Measurements from ENCODE around the gene EPHB2. TPM values are rescaled to one million over a fixed set of nuclear protein-coding genes. Genes with fewer than 3 reads are reported as not detected.
"Not testable (repeated sequence)": the region's sequence is repeated elsewhere in the genome, so short reads cannot be mapped to it uniquely, and the experiment has no call there.

Gene EPHB2
- total RNA-seq, result 125 to 133 TPM (median 130 TPM) in 3 replicates

GRCh38 chr1:22710701-22711049 is at the start of gene EPHB2:
EPHB2 (plus strand) TSS chr1:22710839; CDS start chr1:22710983, 144 bp downstream.
- TF ChIP-seq CTCF (IDR thresholded peaks at IDR 0.05; ENCODE audit: unreplicated experiment), result no peak

GRCh38 chr1:22661880-22662279 is 48.8 kb upstream of the EPHB2 start:
- H3K27ac Mint-ChIP-seq, result no peak overlapping the region
- H3K36me3 Mint-ChIP-seq, result no peaks in the 10 kb centered on the region
- H3K27me3 Mint-ChIP-seq (ENCODE audit: low read depth), result peaks cover 23% of the 10 kb centered on the region
- no peak overlapping the region for H3K4me3 Mint-ChIP-seq
- DNase-seq (ENCODE audit: low spot score in 2 of 2, unreplicated experiment in 2 of 2), result no peak
- no peak for TF ChIP-seq CTCF (IDR thresholded peaks at IDR 0.05; ENCODE audit: unreplicated experiment)
- H3K9me3 Mint-ChIP-seq, result no peaks in the 10 kb centered on the region
- H3K4me1 Mint-ChIP-seq, result no peaks in the 10 kb centered on the region

More at GRCh38 chr1:22710701-22711049, at the start of gene EPHB2:
- H3K27ac Mint-ChIP-seq, result peak within 1 kb of the TSS; percentile 93
- no peak for DNase-seq (ENCODE audit: low spot score in 2 of 2, unreplicated experiment in 2 of 2)
- H3K36me3 Mint-ChIP-seq, result no peaks in the 10 kb centered on the region
- H3K4me1 Mint-ChIP-seq, result peaks cover 53% of the 10 kb centered on the region
- H3K4me3 Mint-ChIP-seq, result peak within 1 kb of the TSS; percentile 83
- no peaks in the 10 kb centered on the region for H3K9me3 Mint-ChIP-seq
- H3K27me3 Mint-ChIP-seq (ENCODE audit: low read depth), result no peaks in the 10 kb centered on the region

- Mint-ChIP-seq H3K9me3 (no peaks in the 10 kb centered on the region), H3K4me3 (no peak overlapping the region), H3K4me1 (no peaks in the 10 kb centered on the region), H3K27me3 (ENCODE audit: low read depth) (peaks cover 20% of the 10 kb centered on the region), H3K36me3 (no peaks in the 10 kb centered on the region), H3K27ac (no peak overlapping the region)
- no peak for DNase-seq (ENCODE audit: low spot score in 2 of 2, unreplicated experiment in 2 of 2)
- no peak for TF ChIP-seq CTCF (IDR thresholded peaks at IDR 0.05; ENCODE audit: unreplicated experiment)
Measured at GRCh38 chr1:22662318-22662717, 48.3 kb upstream of the EPHB2 start.

GRCh38 chr1:22662986-22663408 is 47.6 kb upstream of the EPHB2 start:
- H3K27me3 Mint-ChIP-seq (ENCODE audit: low read depth), result peaks cover 20% of the 10 kb centered on the region
- no peaks in the 10 kb centered on the region for H3K9me3 Mint-ChIP-seq
- no peak for DNase-seq (ENCODE audit: low spot score in 2 of 2, unreplicated experiment in 2 of 2)
- H3K4me3 Mint-ChIP-seq, result no peak overlapping the region
- H3K36me3 Mint-ChIP-seq, result no peaks in the 10 kb centered on the region
- no peak for TF ChIP-seq CTCF (IDR thresholded peaks at IDR 0.05; ENCODE audit: unreplicated experiment)
- H3K27ac Mint-ChIP-seq, result no peak overlapping the region
- no peaks in the 10 kb centered on the region for H3K4me1 Mint-ChIP-seq

GRCh38 chr1:22665752-22666151 is 44.9 kb upstream of the EPHB2 start:
- no peak overlapping the region for H3K27ac Mint-ChIP-seq
- no peaks in the 10 kb centered on the region for H3K9me3 Mint-ChIP-seq
- DNase-seq (ENCODE audit: low spot score in 2 of 2, unreplicated experiment in 2 of 2), result peak in 1 of 2 experiments; percentile 69
- H3K4me1 Mint-ChIP-seq, result peaks cover 5% of the 10 kb centered on the region
- TF ChIP-seq CTCF (IDR thresholded peaks at IDR 0.05; ENCODE audit: unreplicated experiment), result peak; percentile 56
- H3K4me3 Mint-ChIP-seq, result no peak overlapping the region
- H3K36me3 Mint-ChIP-seq, result no peaks in the 10 kb centered on the region
- H3K27me3 Mint-ChIP-seq (ENCODE audit: low read depth), result peaks cover 12% of the 10 kb centered on the region

GRCh38 chr1:22666412-22666811 is 44.2 kb upstream of the EPHB2 start:
- no peak overlapping the region for H3K4me3 Mint-ChIP-seq
- TF ChIP-seq CTCF (IDR thresholded peaks at IDR 0.05; ENCODE audit: unreplicated experiment), result no peak
- H3K27ac Mint-ChIP-seq, result no peak overlapping the region
- peaks cover 9% of the 10 kb centered on the region for H3K4me1 Mint-ChIP-seq
- no peaks in the 10 kb centered on the region for H3K9me3 Mint-ChIP-seq
- no peaks in the 10 kb centered on the region for H3K36me3 Mint-ChIP-seq
- DNase-seq (ENCODE audit: low spot score in 2 of 2, unreplicated experiment in 2 of 2), result no peak
- peaks cover 12% of the 10 kb centered on the region for H3K27me3 Mint-ChIP-seq (ENCODE audit: low read depth)

GRCh38 chr1:22668840-22669239 is 41.8 kb upstream of the EPHB2 start:
- H3K9me3 Mint-ChIP-seq; H3K4me1 Mint-ChIP-seq; H3K36me3 Mint-ChIP-seq; DNase-seq (ENCODE audit: low spot score in 2 of 2, unreplicated experiment in 2 of 2); H3K4me3 Mint-ChIP-seq: not testable (repeated sequence)
- H3K27me3 Mint-ChIP-seq (ENCODE audit: low read depth), result peaks cover 12% of the 10 kb centered on the region
- H3K27ac Mint-ChIP-seq, result peak overlapping the region; percentile 81
